Measurements from ENCODE around the gene BMS1. TPM values are rescaled to one million over a fixed set of nuclear protein-coding genes. Genes with fewer than 3 reads are reported as not detected.

Gene BMS1
- total and polyA plus RNA-seq, 2 of the 13 experiments (the other 11 are each of a cell fraction or from before 2014, with no cell fraction given): 3.9 to 25.2 TPM

GRCh38 chr10:42802876-42803275, 20.3 kb downstream of the BMS1 start:
- in situ Hi-C loops (cut with HindIII; ENCODE audit: extremely low pct_ligation_motif_present, low pct_unique_long_range_greater_than_20kb) (no loop called here), intact Hi-C loops (cut with micrococcal nuclease; ENCODE audit: unreplicated experiment) (no loop called here)
- ChIA-PET POLR2A (no interaction called here), CTCF (ENCODE audit: low intra/inter-chr PET ratio, low total read pairs) (no interaction called here)
- BruUV-seq (replicated peaks): no TSS peak
- Histone ChIP-seq H3K4me2 (ENCODE audit: low read depth, low read length) (no peak overlapping the region), H3K4me3 (replicated peaks in 1 of 3; ENCODE audit: insufficient read depth in 1 of 3, low read depth in 2 of 3, low read length in 3 of 3) (no peak overlapping the region), H3K9ac (ENCODE audit: insufficient read depth, low read depth, low read length) (no peak overlapping the region), H3K27me3 (ENCODE audit: control insufficient read depth in 1 of 2, insufficient read depth in 2 of 2, low read length in 2 of 2) (no peaks in the 10 kb centered on the region), H3K36me3 (replicated peaks in 1 of 2; ENCODE audit: control insufficient read depth in 1 of 2, insufficient read depth in 2 of 2, low read length in 2 of 2) (peaks cover 24 to 79% of the 10 kb centered on the region in 2 experiments), H3K4me1 (ENCODE audit: insufficient read depth, low read length) (no peaks in the 10 kb centered on the region), H2AFZ (ENCODE audit: low read length) (no peak overlapping the region), H3K27ac (ENCODE audit: extremely low read length, insufficient read depth, low read length) (no peak overlapping the region), H3K79me2 (ENCODE audit: insufficient read depth, low read length) (no peaks in the 10 kb centered on the region), H4K20me1 (ENCODE audit: insufficient read depth, low read length) (no peaks in the 10 kb centered on the region; the same call in 1 of the 2 replicates), H3K9me3 (ENCODE audit: low read length) (no peaks in the 10 kb centered on the region)
- no peak for ATAC-seq
- TF ChIP-seq NFYB (CRISPR knock-in tag; IDR thresholded peaks at IDR 0.05): no peak
- TF ChIP-seq ZKSCAN8 (CRISPR knock-in tag; IDR thresholded peaks at IDR 0.05; ENCODE audit: borderline replicate concordance): no peak
- TF ChIP-seq ZBTB39 (CRISPR knock-in tag; IDR thresholded peaks at IDR 0.05): no peak
- no peak for TF ChIP-seq TGIF2 (CRISPR knock-in tag; IDR thresholded peaks at IDR 0.05)
- TF ChIP-seq ZNF749 (CRISPR knock-in tag; IDR thresholded peaks at IDR 0.05; ENCODE audit: borderline replicate concordance): no peak
- TF ChIP-seq ZNF792 (CRISPR knock-in tag; IDR thresholded peaks at IDR 0.05): no peak
- 98% methylated on average over 3 of the region's 3 CpGs for WGBS (ENCODE audit: low lambda C conversion rate)
- no peak for DNase-seq (ENCODE audit: low spot score)
- FAIRE-seq: no peak

- Histone ChIP-seq H3K27ac (ENCODE audit: extremely low read length, insufficient read depth, low read length) (no peak overlapping the region), H3K79me2 (ENCODE audit: insufficient read depth, low read length) (peaks cover 10% of the 10 kb centered on the region), H3K27me3 (ENCODE audit: control insufficient read depth in 1 of 2, insufficient read depth in 2 of 2, low read length in 2 of 2) (no peaks in the 10 kb centered on the region), H3K4me3 (replicated peaks in 1 of 3; ENCODE audit: insufficient read depth in 1 of 3, low read depth in 2 of 3, low read length in 3 of 3) (no peak overlapping the region), H4K20me1 (ENCODE audit: insufficient read depth, low read length) (no peaks in the 10 kb centered on the region; the same call in 1 of the 2 replicates), H3K36me3 (replicated peaks in 1 of 2; ENCODE audit: control insufficient read depth in 1 of 2, insufficient read depth in 2 of 2, low read length in 2 of 2) (peaks cover 8 to 38% of the 10 kb centered on the region in 2 experiments), H3K9me3 (ENCODE audit: low read length) (no peaks in the 10 kb centered on the region), H2AFZ (ENCODE audit: low read length) (no peak overlapping the region), H3K9ac (ENCODE audit: insufficient read depth, low read depth, low read length) (no peak overlapping the region), H3K4me2 (ENCODE audit: low read depth, low read length) (no peak overlapping the region), H3K4me1 (ENCODE audit: insufficient read depth, low read length) (no peaks in the 10 kb centered on the region)
- 98% methylated on average over 4 of the region's 4 CpGs for WGBS (ENCODE audit: low lambda C conversion rate)
- BruUV-seq (replicated peaks): no TSS peak
- DNase-seq (ENCODE audit: low spot score) (no peak), FAIRE-seq (no peak), ATAC-seq (no peak)
- in situ Hi-C loops (cut with HindIII; ENCODE audit: extremely low pct_ligation_motif_present, low pct_unique_long_range_greater_than_20kb) (no loop called here), intact Hi-C loops (cut with micrococcal nuclease; ENCODE audit: unreplicated experiment) (no loop called here)
- CTCF ChIA-PET (ENCODE audit: low intra/inter-chr PET ratio, low total read pairs): no interaction called here
- POLR2A ChIA-PET: no interaction called here
- TF ChIP-seq, protein P1, sequence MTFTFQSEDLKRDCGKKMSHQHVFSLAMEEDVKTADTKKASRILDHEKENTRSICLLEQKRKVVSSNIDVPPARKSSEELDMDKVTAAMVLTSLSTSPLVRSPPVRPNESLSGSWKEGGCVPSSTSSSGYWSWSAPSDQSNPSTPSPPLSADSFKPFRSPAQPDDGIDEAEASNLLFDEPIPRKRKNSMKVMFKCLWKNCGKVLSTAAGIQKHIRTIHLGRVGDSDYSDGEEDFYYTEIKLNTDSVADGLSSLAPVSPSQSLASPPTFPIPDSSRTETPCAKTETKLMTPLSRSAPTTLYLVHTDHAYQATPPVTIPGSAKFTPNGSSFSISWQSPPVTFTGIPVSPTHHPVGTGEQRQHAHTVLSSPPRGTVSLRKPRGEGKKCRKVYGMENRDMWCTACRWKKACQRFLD (CRISPR knock-in tag; IDR thresholded peaks at IDR 0.05; ENCODE audit: borderline replicate concordance): no peak
- no peak for TF ChIP-seq JUNB (CRISPR knock-in tag; IDR thresholded peaks at IDR 0.05; ENCODE audit: borderline replicate concordance)
- TF ChIP-seq CREM (IDR thresholded peaks at IDR 0.05): no peak
- no peak for TF ChIP-seq CREM (CRISPR knock-in tag; IDR thresholded peaks at IDR 0.05)
- TF ChIP-seq ZNF724P (CRISPR knock-in tag; IDR thresholded peaks at IDR 0.05; ENCODE audit: borderline replicate concordance): no peak
- TF ChIP-seq SRF (IDR thresholded peaks at IDR 0.05; ENCODE audit: low read depth, low read length): no peak
These were observed 27.1 kb downstream of the BMS1 start for GRCh38 chr10:42809676-42810075.
